HG03135 (cell line): ENCODE results near the gene NYNRIN.

Source experiments
- ATAC-seq: cut with Tn5 transposase; IDR thresholded peaks from one replicate; pipeline ENCODE4 v1.9.1; 2021; ENCODE audit warnings: mild to moderate bottlenecking, moderate library complexity; ENCODE audit not compliant: unreplicated experiment

NYNRIN gene

GRCh38 chr14:24430143-24430681, 31.4 kb downstream of the NYNRIN start:
- ATAC-seq = peak; percentile 56

- ATAC-seq = peak; percentile 38
These were observed 32.1 kb downstream of the NYNRIN start for GRCh38 chr14:24430682-24431568.

- peak; percentile 50 for ATAC-seq
These were observed 32.9 kb downstream of the NYNRIN start for GRCh38 chr14:24431569-24432258.

- no peak for ATAC-seq
These were observed 33.7 kb downstream of the NYNRIN start for GRCh38 chr14:24432259-24433131.

- ATAC-seq = no peak
These were observed 35.2 kb downstream of the NYNRIN start for GRCh38 chr14:24434036-24434435.

GRCh38 chr14:24434676-24435075, 35.9 kb downstream of the NYNRIN start:
- ATAC-seq = no peak

- no peak for ATAC-seq
These were observed 36.5 kb downstream of the NYNRIN start for GRCh38 chr14:24435192-24435810.

GRCh38 chr14:24435998-24436354, 37.2 kb downstream of the NYNRIN start:
- ATAC-seq = no peak

GRCh38 chr14:24436355-24437019, 37.7 kb downstream of the NYNRIN start:
- no peak for ATAC-seq

GRCh38 chr14:24437020-24437735, 38.4 kb downstream of the NYNRIN start:
- no peak for ATAC-seq

GRCh38 chr14:24437736-24438067, 38.9 kb downstream of the NYNRIN start:
- ATAC-seq = no peak

GRCh38 chr14:24438223-24439097, 39.7 kb downstream of the NYNRIN start:
- no peak for ATAC-seq

- ATAC-seq = no peak
These were observed 40.5 kb downstream of the NYNRIN start for GRCh38 chr14:24439257-24439656.

GRCh38 chr14:24439830-24440605, 41.2 kb downstream of the NYNRIN start:
- ATAC-seq = no peak

GRCh38 chr14:24440606-24441399, 42.0 kb downstream of the NYNRIN start:
- no peak for ATAC-seq

GRCh38 chr14:24441485-24441884, 42.7 kb downstream of the NYNRIN start:
- no peak for ATAC-seq

- ATAC-seq = no peak
These were observed 43.1 kb downstream of the NYNRIN start for GRCh38 chr14:24441904-24442239.
